LHCN-M2 (cell line): ENCODE results near the gene CD244. TPM values are rescaled to one million over a fixed set of nuclear protein-coding genes. Genes with fewer than 3 reads are reported as not detected.

Experiments
- DNase-seq: peaks from one replicate; pipeline ENCODE4 v3.0.0-alpha.2; 2012; ENCODE audit warnings: low read depth
- total RNA-seq: library from RNA; depleted of rRNA; stranded (reverse); fragments of >200 nt; gene quantifications from 2 replicates; pipeline ENCODE4 v1.2.3, GENCODE V29; 2014

Gene CD244
- total RNA-seq, 1 experiment from 2014 or later: not detected

GRCh38 chr1:160850541-160850940 is 12.1 kb downstream of the CD244 start:
- DNase-seq: no peak

GRCh38 chr1:160846281-160846680 is 16.4 kb downstream of the CD244 start:
- DNase-seq: no peak

GRCh38 chr1:160844447-160845232 is 18.0 kb downstream of the CD244 start:
- DNase-seq: no peak

- no peak for DNase-seq
These were observed 21.6 kb downstream of the CD244 start for GRCh38 chr1:160841079-160841478.

GRCh38 chr1:160839746-160840145 is 22.9 kb downstream of the CD244 start:
- DNase-seq: no peak

GRCh38 chr1:160838888-160839287 is 23.8 kb downstream of the CD244 start:
- DNase-seq: no peak

- DNase-seq: no peak
These were observed 25.0 kb downstream of the CD244 start for GRCh38 chr1:160837558-160838205.

- DNase-seq: no peak
These were observed 25.6 kb downstream of the CD244 start for GRCh38 chr1:160836981-160837557.

- DNase-seq: no peak
These were observed 26.1 kb downstream of the CD244 start for GRCh38 chr1:160836561-160836960.

- no peak for DNase-seq
These were observed 26.9 kb downstream of the CD244 start for GRCh38 chr1:160835751-160836150.

- peak; percentile 16 for DNase-seq
These were observed 27.6 kb downstream of the CD244 start for GRCh38 chr1:160834945-160835565.

- peak; percentile 22 for DNase-seq
These were observed 32.1 kb downstream of the CD244 start for GRCh38 chr1:160830321-160831153.

- DNase-seq: no peak
These were observed 32.9 kb downstream of the CD244 start for GRCh38 chr1:160829766-160830165.

- no peak for DNase-seq
These were observed 35.3 kb downstream of the CD244 start for GRCh38 chr1:160827418-160827817.

GRCh38 chr1:160826546-160826945 is 36.1 kb downstream of the CD244 start:
- DNase-seq: no peak

GRCh38 chr1:160823296-160823695 is 39.4 kb downstream of the CD244 start:
- DNase-seq: no peak

GRCh38 chr1:160821627-160822026 is 41.1 kb downstream of the CD244 start:
- DNase-seq: no peak

- no peak for DNase-seq
These were observed 43.5 kb downstream of the CD244 start for GRCh38 chr1:160819186-160819585.

GRCh38 chr1:160818207-160818937 is 44.3 kb downstream of the CD244 start:
- DNase-seq: no peak

GRCh38 chr1:160814856-160815255 is 47.8 kb downstream of the CD244 start:
- no peak for DNase-seq

- DNase-seq: no peak
These were observed 48.4 kb downstream of the CD244 start for GRCh38 chr1:160814316-160814715.
